Cardiac septum (tissue), 1 donor: ENCODE measurements around the gene PMS1. TPM values are rescaled to one million over a fixed set of nuclear protein-coding genes. Genes with fewer than 3 reads are reported as not detected.
"Not testable (repeated sequence)": the region's sequence is repeated elsewhere in the genome, so short reads cannot be mapped to it uniquely, and the experiment has no call there.

Experiments used
- DNase-seq: peaks from one replicate; pipeline ENCODE4 v3.0.0-alpha.2; 2020; ENCODE audit warnings: low spot score
- intact Hi-C: fragments of 100-400 bp; cut with DNase I; formaldehyde crosslinking; loops from one replicate; pipeline ENCODE4 v1.14.0; 2022
- long read RNA-seq: library from polyadenylated mRNA; unstranded; transcript quantifications from one replicate; pipeline ENCODE4 v2.0.0, GENCODE V29; 2021
- total RNA-seq: library from RNA; stranded (reverse); fragmentation: NEBNext Ultra II Directional; extraction: Animal tissue kit (Norgen Biotek cat#: 25700); gene quantifications from one replicate; pipeline ENCODE4 v1.2.1, GENCODE V29; 2021
- donor health status: DM: no; HTN: no; CAD: no.

PMS1 gene
- 11.1 TPM for total RNA-seq
- long read RNA-seq, transcript PMS1-213 (13 exons, 3,225 nt): major isoform, 6 of 18 reads
- long read RNA-seq, partial matches to known transcripts: 2 of 18 reads
- long read RNA-seq, other reads (novel, unspliced or antisense): 9 of 18 reads

DNA sequence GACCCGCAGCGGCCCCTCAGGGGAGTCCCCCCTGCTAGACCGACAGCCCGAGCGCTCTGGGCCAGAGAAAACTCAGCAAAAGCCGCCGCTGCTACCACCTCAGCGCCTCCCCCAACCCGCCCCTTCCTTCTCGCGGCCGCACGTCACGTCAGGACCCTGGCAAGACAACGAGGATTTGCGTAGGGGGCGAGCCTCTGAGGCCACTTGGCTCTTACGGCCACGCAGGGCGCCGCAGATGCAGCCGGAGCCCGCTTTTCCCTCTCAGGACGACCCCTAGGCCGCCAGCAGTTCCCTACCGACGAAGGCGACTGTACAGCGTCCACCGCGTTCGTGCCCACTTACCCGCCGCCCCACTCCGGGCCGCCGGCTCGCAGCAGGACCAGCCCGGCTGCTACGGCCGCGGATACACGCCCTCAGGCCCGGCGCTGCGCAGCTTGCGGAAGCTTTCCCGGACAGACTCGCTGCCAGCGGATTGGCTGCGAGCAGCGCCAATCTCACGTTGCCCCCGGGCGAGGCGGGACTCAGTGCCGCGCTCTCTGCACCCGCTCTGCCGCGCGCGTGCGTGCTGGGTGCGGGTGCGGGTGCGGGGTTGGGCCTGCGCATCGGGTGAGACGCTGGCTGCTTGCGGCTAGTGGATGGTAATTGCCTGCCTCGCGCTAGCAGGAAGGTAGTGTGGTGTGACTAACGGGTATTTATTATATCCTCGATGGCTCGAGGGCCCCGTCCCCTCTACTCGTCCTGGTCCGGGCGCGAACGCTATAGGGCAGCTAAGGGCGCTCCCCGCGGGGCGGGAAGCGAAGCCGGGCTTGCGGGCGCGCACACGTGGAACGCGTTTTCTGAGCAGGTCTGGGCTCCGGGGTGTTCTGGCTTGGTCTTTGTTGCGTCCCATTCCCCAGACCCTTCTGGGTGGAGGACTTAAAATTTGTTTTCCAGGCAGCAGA, at the start of gene PMS1, which contains the start of gene ORMDL1:
Gene PMS1, plus strand, starts transcription at position 524 of the 941 bp plus-strand sequence. CDS start 7,360 bp downstream, outside the sequence.
Gene ORMDL1, minus strand, starts transcription at position 413 of the 941 bp plus-strand sequence. CDS start 1,744 bp downstream, outside the sequence.
- intact Hi-C loops: loop anchor here (1.0 kb wide), 1 partner anchor 21 kb away; no protein-coding TSS in a partner anchor
- DNase-seq: peak; percentile 98

DNA sequence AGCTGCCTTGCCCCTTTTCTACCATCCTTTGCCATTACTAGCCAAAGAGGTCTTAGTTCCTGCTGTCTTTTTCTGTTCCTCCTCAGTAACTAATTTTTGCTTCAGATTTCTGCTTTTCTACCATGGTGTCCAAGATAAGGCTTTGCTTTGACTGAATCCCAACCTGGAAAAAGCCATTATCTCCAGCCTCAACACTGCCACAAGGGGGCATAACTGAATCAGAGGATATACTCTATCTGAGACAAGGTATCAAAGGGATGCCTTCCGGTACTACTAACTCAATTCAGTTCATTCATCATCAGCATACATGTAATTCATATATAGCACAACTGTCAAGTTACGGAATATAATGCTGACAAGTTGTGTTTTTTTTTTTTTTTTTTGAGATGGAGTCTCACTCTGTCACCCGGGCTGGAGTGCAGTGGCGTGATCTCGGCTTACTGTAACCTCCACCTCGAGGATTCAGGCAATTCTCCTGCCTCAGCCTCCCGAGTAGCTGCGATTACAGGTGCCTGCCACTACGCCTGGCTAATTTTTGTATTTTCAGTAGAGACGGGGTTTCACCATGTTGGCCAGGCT, 33.1 kb upstream of the PMS1 start:
- intact Hi-C loops: loop anchor here (5.0 kb wide), 1 partner anchor 321 kb away; no protein-coding TSS in a partner anchor
- DNase-seq: no peak

DNA sequence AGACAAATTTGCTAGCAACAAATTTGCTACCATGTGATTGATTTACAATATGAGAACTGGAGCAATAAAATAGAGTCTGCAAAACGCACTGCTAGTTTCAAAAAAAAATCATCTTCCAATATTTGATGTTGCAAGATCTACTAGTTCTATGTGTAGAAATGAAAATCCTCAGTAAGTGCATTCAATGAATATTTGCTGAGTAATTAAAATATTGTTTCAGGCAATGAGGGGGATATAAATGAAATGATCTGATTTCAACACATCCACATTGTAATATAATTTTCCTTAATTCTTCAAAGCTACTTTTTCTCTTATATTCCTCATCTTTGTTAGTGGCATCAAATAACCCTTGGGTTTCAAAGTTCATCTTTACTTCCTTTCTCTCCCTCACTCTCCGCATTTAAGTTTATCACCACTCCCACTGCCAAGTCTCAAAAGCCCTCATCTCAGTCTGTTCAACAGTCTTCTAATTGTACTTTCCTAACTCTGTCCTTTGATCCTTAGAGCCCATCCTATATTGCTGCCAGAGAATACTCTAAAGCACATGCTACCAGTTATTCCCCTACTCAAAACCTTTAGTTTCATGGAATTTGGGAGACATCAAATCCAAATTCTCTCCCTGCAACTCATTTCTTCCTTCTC, 27.8 kb upstream of the PMS1 start:
- no peak for DNase-seq
- intact Hi-C loops: no loop called here

DNA sequence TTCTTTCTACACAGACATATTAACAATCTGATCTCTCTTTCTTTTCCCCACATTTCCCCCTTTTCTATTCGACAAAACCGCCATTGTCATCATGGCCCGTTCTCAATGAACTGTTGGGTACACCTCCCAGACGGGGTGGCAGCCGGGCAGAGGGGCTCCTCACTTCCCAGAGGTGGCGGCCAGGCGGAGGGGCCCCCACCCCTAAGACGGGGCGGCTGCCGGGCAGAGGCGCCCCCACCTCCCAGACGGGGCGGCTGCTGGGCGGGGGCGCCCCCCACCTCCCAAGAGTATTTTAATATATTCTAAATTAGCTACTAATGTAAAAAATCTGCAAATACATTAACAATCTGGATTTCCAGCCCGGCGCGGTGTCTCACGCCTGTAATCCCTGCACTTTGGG, 24.1 kb upstream of the PMS1 start:
- DNase-seq, intact Hi-C loops: not testable (repeated sequence)

DNA sequence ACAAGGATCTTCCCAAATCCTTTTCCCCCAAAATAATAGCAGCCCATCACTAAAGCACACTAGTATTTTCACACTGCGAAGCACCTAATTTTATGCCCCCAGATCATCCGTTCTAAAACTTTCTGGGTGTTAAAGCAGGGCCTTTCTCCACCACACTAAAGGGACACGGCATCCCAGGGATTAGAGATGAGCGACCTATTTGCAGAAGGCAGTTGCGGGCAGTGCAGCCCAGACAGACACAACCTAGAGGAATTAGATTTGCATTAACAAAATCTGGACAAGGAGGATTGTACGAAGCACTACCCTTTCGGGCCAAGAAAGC, 22.1 kb upstream of the PMS1 start:
- DNase-seq: no peak
- intact Hi-C loops: loop anchor here (2.0 kb wide), 1 partner anchor 87 kb away; the partner anchor contains the start of gene ANKAR

DNA sequence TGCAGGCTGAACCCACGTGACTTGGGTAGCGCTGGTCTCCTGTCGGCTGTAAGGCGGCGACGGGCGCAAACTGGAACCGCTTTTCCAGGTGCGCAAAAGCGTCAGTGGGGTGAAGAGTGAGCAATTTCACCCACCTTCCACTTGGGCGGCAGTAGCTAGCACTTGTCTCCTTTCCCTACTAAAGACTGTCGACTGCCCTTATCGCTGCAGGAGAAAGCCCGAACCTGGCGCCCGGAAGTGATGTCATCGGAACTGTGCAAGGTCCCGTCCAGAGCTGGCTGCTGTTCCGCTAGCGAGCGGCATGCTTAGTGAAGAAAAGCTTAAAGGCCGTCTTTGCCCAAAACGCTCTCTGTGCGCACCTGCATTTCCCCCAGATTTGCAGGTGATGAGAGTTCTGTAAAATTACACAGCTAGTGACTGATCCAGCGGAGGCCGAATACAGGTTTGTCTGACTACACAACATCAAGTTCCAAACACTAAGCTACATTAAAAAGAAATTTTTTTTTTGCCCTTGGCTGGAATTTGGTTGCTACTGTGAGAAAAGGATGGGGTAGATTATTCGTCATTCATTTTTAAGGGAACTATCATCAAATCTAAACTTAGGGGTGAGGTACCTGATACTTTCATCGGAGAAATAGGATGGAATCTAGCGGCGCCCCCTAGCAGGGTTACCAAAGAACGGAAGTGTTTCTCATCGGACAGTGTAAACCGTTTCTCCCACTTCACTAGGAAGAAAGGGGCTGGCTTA, 21.5 kb upstream of the PMS1 start, which contains the start of gene OSGEPL1:
Gene OSGEPL1, minus strand, starts transcription at position 242 of the 748 bp plus-strand sequence. CDS start 1,152 bp downstream, outside the sequence.
- intact Hi-C loops: loop anchor here (1.0 to 2.0 kb wide), 2 partner anchors 22 to 88 kb away; partner anchors contain the start of genes ANKAR, ORMDL1 and PMS1
- DNase-seq: peak; percentile 96

DNA sequence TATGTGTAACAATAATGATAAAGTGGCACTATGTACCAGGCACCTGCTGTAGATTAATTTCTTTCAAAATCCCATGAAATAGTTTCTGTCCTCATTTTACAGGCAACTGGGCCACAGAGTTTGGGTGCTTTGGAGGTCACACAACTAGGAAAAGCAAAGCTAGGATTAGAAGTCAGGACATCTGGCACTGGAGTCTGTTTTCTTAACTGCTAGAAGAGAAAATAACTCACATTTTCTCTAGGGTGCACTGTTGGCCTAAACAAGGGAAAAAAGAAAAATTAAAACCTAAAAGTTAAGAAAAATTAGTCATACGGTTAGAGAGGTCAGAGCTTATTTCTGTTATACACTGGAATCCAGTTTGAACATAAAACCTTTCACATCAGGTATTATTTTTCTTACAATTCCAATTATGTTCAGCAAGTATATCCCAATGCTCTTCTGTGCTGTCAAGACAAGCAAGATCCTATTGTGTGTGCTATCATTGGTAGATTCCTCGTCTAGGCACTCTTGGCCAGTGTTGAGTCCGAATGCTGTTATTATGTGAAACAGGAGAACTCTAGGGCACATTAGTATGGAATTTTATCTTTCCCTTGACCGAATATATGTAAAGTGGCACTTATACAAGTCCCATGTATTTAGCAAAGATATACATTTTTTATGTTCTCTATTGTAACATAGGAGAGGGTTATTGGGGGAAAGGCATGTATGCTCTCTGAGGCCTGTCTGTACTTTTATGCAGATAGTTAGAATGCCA, 20.2 kb upstream of the PMS1 start:
- intact Hi-C loops: loop anchor here (1.0 to 2.0 kb wide), 2 partner anchors 20 to 89 kb away; partner anchors contain the start of genes ANKAR, ORMDL1 and PMS1
- DNase-seq: no peak

DNA sequence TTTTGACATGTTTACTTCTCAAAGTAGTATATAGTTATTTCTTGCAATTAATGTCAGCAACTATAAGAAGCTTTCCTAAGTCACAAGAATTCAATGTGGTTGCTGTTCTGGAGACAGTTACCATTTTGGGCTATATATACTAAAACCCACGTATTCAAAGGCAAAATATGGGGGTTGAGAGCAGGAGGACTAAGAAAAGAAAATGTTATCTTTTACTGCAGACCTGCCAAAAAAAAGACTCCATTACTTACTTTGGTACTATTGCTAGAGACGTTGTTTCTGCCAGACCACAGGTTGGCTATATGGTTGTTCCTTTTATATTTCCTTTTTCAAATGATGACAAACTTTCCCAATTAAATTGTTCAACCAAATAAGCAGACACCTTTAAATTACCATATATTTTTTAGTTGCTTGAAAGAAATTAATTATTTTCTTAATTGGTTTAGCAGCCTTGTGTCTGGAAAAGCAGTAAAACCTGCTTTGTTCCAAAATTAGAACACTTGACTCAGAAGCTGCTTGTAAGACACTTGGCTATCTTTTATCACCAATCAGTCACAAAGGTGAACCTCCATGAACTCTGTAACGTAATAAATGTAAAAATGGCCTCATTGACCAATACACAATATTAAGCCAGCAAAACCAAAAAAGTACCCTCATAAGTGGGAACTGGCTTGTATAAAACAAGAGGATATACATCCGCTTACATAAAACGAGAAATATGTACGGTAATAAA, 13.5 kb upstream of the PMS1 start:
- intact Hi-C loops: no loop called here
- no peak for DNase-seq

DNA sequence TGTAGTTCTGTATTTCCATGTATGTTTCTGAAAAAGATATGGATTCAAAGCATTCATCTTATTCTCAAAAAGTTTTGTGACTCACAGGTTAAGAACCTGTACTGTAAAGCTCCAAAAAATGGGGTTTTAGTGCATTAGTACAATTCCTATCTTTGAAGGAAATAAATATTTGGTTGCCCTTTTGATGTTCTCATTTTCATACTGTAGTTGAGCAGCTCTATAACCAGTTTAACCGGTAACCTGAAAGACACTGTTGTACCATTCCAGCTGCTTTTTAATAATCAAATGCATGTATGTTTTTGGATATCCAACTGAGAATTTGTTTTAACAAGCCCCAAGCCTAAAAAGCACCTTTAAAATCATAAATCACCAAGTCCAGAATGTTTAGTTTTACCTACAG, 12.0 kb upstream of the PMS1 start:
- no peak for DNase-seq
- intact Hi-C loops: no loop called here

DNA sequence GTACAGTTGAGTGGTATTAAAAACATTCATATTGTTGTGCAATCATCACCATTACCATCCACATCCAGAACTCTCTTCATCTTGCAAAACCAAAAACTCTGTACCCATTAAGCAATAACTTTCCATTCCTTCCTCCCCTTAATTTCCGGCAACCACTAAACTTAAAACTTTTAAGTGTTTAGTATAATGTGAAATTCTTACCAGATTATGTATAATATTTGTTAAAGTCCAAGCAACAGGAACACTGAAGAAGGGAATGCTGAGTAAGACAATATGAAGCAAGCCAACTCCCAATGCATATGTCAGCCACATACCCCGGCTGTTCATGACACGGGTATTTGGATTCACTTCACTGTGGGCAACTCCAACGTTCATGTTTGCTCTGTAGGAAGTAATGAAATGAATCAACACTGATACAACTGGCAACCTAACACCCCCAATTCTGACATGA, 2.0 kb upstream of the PMS1 start:
- intact Hi-C loops: no loop called here
- no peak for DNase-seq

DNA sequence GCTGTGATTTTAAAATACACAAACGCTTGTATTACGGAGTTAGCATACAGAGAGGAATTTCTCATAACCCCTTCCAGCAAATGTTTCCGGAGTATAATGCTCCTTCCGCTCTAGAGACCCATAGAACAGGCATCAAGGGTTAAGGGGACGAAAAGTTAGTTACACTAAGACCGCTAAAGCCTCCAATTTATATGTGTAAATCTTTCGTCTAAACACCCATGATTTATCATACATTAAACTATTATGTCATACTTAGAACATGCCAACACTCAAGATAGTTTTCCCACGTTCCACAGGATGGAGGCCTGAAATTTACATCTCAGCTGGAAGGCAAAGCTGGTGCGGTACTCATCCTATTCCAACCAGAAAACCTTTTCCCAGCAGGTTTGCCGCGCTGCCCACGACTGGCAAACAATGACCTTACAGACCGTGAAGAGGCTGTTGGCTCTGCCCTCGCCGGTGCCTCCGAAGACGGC, 761 bp upstream of the PMS1 start:
- DNase-seq: no peak

DNA sequence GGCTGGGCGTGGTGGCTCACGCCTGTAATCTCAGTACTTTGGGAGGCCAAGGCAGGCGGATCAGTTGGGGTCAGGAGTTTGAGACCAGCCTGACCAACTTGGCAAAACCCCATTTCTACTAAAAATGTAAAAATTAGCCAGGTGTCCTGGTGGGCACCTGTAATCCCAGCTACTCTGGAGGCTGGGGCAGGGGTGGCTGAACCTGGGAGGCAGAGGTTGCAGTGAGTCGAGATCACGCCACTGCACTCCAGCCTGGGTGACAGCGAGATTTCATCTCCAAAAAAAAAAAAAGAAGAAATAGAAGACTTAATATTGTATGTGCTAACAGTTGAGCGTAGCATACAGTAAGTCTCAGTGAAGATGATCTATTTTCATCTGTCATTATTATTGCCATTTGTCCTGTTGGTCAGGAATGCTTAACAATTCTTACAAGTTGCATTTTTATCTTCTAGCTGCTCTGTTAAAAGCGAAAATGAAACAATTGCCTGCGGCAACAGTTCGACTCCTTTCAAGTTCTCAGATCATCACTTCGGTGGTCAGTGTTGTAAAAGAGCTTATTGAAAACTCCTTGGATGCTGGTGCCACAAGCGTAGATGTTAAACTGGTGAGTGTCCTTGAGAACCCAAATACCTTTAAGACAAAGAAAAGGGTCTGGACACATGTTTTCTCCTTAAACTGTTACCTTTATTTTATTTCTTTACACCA, 7.2 kb downstream of the PMS1 start:
- intact Hi-C loops: no loop called here
- DNase-seq: no peak

More for the DNA sequence above, 761 bp upstream of the PMS1 start:
- intact Hi-C loops: no loop called here

DNA sequence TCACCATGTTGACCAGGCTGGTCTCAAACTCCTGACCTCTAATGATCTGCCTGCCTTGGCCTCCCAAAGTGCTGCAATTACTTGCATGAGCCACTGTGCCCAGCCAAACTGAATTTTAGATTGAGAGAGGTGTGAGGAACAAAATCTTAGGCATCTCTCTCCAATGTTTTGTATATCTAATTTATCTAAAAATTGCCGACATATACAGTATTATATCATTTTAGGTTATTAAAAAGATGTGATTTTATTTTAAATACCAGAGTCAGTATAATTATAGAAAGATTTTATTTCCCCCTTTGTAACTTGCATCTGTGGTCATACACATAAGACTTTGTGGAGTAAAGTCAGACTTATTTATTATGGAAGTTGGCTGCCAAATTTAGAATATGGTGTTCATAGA, 10.1 kb downstream of the PMS1 start:
- intact Hi-C loops: no loop called here
- DNase-seq: no peak

DNA sequence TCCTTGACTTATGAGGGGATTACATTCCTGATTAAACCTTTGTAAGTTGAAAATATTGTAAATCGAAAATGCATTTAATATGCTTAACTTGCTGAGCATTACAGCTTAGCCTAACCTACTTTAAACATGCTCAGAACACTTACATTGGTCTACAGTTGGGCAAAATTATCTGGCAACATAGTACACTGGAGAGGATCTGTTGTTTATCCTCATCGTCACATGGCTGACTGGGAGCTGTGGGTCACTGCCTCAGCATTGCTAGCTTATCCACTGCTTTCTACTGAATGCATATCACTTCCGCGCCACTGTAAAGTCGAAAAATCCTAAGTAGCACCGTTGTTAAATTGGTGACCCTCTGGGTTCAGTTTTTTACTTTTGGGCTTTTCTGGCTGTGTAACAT, 13.7 kb downstream of the PMS1 start:
- no peak for DNase-seq
- intact Hi-C loops: loop anchor here (5.0 kb wide), 1 partner anchor 274 kb away; no protein-coding TSS in a partner anchor

DNA sequence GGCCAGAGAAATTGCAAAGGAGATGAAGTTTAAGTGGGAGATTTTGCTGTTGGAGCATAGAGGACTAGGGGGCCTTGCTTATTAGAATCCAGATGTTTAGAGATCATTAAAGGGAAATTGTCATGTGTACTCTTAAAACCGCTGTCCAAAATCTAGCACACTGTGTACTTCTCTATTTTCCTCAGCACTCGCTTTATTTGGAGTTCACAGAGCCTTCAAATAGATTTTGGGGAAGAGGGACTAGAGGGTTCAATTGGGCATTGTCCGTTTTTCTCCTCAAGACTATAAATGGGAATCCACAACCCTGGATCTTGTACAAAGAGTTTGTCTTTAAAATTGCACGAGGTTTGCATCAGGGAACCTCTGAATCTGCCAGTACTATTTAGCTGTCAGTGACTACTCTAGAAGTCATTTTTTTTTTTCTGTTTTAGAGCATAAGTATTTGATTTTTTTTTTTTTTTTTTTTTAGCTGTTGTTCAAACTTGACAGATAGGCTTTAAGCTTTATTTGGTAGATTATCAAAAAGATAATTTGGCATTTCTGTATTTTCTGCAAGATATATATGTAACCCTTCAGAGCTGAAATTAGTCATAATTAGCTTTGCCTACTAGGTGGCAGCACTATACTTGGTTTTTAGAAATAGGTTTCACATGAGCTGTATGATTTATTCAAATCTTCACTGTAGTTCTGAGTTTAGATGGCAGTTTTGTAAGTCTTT, 14.2 kb downstream of the PMS1 start:
- intact Hi-C loops: loop anchor here (5.0 kb wide), 1 partner anchor 274 kb away; no protein-coding TSS in a partner anchor
- no peak for DNase-seq

DNA sequence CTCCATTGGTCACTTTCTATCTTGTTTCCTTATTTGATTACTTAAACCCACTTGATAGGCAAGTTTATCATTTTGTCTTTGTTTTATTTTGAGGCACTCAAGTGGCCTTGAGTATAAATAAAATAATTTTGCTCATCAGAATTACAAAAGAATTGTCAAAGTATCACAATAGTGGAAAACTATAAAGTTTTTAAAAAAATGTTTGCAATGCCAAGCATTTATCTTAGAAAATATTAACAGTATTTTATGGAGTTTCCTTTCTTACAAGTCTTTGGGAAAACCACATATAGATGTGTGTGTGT, 14.7 kb downstream of the PMS1 start:
- DNase-seq: no peak
- intact Hi-C loops: loop anchor here (5.0 kb wide), 1 partner anchor 273 kb away; no protein-coding TSS in a partner anchor
